Mesodermal cell (in vitro differentiated cells): ENCODE results near the gene LRMDA.

Source experiments
- H3K27ac ChIP-seq: 2 replicates; pipeline ENCODE4 v1.7.0; 2013; ENCODE audit warnings: mild to moderate bottlenecking, low read depth, low read length, moderate library complexity; ENCODE audit not compliant: severe bottlenecking
- H3K36me3 ChIP-seq: 2 replicates; pipeline ENCODE4 v1.7.1; 2013; ENCODE audit warnings: mild to moderate bottlenecking, low read length, moderate library complexity; ENCODE audit not compliant: control insufficient read depth, insufficient read depth
- H3K4me1 ChIP-seq: one replicate; pipeline ENCODE4 v1.7.1; 2013; ENCODE audit warnings: mild to moderate bottlenecking, low read length; ENCODE audit not compliant: insufficient read depth, control insufficient read depth, poor library complexity, severe bottlenecking
- H3K4me3 ChIP-seq: 2 replicates; pipeline ENCODE4 v1.7.0; 2013; ENCODE audit warnings: low read length, control low read depth, mild to moderate bottlenecking; ENCODE audit not compliant: insufficient read depth, poor library complexity, severe bottlenecking; ENCODE audit errors: extremely low read depth
- H3K9me3 ChIP-seq: 2 replicates; pipeline ENCODE4 v1.7.1; 2013; ENCODE audit warnings: mild to moderate bottlenecking, low read length, moderate library complexity; ENCODE audit not compliant: control insufficient read depth
- WGBS, 2 experiments: methylation state at CpG; one replicate each; pipeline ENCODE4 v1.1.5; 2013; ENCODE audit warnings: missing lambda C conversion rate in 2 of 2; ENCODE audit not compliant: insufficient coverage in 2 of 2; 5-methylcytosine and 5-hydroxymethylcytosine counted together

Gene LRMDA

DNA sequence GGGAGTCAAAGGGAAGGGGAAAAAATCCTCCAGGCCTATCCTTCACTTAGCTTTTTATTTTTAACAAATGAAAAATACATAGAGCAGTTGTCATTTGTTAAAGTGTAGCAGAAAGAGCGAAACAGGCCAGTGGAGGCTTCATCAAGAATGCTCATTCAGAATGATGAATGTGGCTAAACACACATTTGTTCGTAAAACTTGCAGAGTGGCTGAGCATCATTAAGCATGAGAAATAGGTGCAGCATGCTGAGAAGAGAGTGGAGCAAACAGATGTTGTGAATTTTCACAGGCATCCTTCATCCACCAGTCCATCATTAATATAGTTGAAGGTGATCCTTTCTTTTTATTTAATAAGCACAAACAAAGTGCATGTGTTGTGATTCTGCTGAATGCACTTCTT, 407.6 kb downstream of the LRMDA start:
- Histone ChIP-seq H3K4me1 (no peaks in the 10 kb centered on the region), H3K36me3 (no peaks in the 10 kb centered on the region), H3K9me3 (no peaks in the 10 kb centered on the region), H3K27ac (no peak overlapping the region), H3K4me3 (no peak overlapping the region)
- 100% methylated on average over 2 of the region's 2 CpGs for WGBS, 2 experiments

DNA sequence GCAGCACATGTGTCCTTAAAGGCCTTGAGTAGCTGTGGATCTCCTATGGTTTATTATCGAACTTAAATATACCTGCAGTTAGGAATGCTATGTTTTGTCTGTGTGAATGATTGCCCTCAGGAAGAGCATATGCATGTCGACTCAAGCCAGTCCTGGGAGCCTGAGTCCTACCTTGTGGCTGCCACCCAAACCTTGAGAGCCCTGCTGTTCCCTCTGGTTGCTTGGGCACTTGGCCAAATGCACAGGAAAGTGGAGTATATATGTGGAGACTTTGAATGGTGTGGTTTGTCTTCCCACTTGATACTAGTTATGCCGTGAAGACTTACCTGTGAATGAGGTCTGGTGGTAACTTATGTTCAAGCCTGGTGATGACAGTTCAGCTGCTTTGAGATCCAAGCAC, 409.8 kb downstream of the LRMDA start:
- no peaks in the 10 kb centered on the region for H3K4me1 ChIP-seq
- H3K36me3 ChIP-seq, result no peaks in the 10 kb centered on the region
- 85 to 95% methylated on average over 2 to 3 of the region's 3 CpGs for WGBS, 2 experiments
- H3K27ac ChIP-seq, result no peak overlapping the region
- H3K4me3 ChIP-seq, result no peak overlapping the region
- H3K9me3 ChIP-seq, result no peaks in the 10 kb centered on the region

DNA sequence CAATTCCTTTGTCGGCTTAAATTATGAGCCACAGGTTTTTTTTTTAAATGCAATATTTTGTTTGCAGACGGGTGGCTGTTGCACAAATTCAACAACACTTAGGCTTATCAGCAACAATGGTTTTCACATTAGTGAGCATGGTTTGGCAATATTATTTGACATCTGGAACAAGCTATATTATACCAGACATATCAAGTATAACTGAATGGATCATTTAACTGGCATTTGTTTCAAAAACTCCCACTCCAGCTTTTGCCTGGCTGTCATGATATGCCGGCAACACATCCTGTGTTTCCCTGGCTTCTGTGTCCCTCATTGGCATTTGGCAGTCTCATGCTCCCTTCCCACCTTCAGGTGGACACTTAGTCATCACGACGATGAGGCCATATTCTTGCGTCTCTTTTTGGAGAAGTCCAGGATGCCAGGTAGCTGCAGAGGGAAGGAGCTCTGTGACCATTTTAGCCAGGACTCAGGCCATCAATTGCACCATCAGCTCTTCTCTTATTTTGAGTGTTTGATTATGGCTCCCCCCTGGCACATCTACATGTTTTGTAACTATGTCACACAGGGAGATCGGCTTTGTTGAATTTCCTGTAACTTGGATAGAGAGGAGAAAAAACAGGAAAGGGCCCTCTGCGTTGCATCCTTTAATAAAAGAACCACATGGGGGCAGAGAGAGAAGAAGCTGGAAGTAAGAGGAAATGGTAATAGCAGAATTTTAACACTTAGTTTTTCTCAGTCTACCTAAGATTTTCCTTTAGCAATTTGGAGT, 413.9 kb downstream of the LRMDA start:
- no peak overlapping the region for H3K27ac ChIP-seq
- H3K9me3 ChIP-seq, result no peaks in the 10 kb centered on the region
- H3K4me3 ChIP-seq, result no peak overlapping the region
- no peaks in the 10 kb centered on the region for H3K36me3 ChIP-seq
- WGBS, 2 experiments, result 100% methylated on average over 1 of the region's 8 CpGs
- H3K4me1 ChIP-seq, result no peaks in the 10 kb centered on the region

DNA sequence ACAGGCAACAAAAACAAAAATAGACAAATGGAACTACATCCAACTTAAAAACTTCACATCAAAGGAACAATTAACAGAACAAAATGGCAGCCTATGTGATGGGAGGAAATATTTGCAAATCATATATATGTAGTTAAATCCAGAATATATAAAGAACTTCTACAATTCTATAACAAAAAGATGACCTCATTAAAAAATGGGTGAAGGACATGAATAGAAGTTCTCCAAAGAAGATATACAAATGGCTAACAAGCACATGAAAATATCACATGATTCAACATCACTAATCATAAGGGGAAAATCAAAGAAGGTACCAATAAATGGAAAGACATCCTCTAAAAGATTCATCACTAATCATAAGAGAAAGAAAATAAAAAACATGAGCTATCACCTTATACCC, 416.1 kb downstream of the LRMDA start:
- Histone ChIP-seq H3K4me1 (no peaks in the 10 kb centered on the region), H3K27ac (no peak overlapping the region), H3K9me3 (no peaks in the 10 kb centered on the region), H3K36me3 (no peaks in the 10 kb centered on the region), H3K4me3 (no peak overlapping the region)

DNA sequence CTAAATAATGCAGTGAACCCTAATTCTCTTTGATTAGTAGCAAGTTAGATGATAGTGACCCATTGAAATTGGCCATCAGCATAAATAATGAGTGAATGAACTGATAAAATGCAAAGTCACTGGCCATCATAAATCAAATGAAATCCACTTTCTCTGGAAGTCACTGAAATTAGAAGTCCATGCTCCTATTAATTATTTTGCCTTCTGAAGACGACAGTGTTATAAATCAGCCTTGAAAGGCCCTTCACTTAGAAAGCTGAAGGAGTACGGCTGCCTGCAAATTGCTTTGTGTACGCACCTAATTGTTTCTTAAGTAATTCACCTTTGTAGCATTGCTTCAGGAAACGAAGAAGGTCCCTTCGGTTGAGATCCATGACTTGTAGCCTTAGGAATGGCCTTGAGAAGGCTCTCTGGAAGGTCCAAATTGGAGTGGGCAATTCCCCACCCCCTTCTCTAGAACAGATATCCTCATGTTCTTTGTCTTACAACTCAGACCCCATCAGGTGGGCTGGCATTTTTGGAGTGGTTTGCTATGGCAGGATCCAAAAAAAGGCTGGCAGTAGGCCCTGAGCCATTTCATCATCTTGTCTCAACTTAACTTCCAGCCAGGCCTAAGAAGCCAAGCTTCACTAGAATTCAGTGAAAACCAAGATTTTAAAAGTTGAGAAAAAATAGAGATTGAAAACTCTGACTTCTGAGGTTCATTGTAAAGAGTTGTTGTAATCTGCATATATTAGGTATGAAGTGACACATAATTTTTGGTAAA, 420.3 kb downstream of the LRMDA start:
- H3K9me3 ChIP-seq, result no peaks in the 10 kb centered on the region

DNA sequence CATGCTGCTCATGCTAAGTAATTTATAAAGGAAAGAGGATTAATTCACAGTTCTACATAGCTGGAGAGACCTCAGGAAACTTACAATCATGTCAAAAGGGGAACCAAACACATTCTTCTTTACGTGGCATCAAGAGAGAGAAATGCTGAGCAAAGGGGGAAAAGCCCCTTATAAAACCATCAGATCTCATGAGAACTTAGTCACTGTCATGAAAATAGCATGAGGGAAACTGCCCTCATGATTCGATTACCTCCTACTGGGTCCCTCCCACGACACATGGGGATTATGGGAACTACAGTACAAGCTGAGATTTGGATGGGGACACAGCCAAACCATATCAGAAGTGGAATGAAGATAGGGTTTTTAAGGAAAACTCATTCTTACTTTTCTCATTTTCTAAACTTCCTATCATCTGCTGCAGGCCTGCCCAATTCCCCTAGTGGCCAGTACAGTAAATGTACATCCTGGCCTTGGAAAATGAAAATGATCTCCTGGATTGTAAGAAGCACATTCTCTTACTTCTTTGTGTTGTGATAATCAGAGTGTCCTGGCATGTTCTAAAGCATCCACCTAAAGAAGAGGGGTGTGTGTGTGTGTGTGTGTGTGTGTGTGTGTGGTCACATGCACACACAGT, 421.5 kb downstream of the LRMDA start:
- Histone ChIP-seq H3K36me3 (no peaks in the 10 kb centered on the region), H3K27ac (no peak overlapping the region)
- 80% methylated on average over 1 of the region's 3 CpGs; no CpG with 5 or more reads in 1 of the 2 experiments for WGBS, 2 experiments

More for the DNA sequence above, 420.3 kb downstream of the LRMDA start:
- Histone ChIP-seq H3K4me3 (no peak overlapping the region), H3K36me3 (no peaks in the 10 kb centered on the region), H3K27ac (no peak overlapping the region), H3K4me1 (no peaks in the 10 kb centered on the region)
- 85 to 98% methylated on average over 4 of the region's 5 CpGs for WGBS, 2 experiments

DNA sequence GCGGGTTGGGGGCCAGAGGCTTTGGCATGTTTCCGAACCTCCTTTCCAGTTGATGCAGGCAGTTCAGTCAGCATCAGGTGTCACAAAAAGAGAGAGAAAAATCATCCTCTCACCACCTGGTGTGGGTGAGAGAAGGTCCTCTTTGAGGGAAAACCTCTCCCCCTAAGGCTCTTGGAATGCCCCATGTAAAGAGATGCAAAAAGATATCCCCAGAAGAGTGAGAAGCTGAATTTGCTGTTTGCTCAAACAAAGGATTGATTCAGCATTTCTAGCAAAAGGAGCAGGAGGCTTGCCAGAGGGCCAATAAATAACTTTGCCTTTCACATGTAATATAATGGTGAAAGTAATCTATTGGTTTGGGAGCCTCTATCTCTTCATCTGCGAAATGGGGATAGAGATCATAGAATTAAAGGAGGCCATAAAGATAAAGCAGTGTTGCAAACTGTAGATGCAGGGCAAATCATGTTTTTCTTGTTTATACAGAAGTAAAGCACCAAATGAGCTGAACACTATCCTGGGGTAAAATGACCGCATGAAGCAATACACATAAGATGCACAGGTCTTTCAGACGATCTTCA, 425.9 kb downstream of the LRMDA start:
- Histone ChIP-seq H3K9me3 (no peaks in the 10 kb centered on the region), H3K4me3 (no peak overlapping the region), H3K4me1 (no peaks in the 10 kb centered on the region), H3K27ac (no peak overlapping the region), H3K36me3 (no peaks in the 10 kb centered on the region)
- 35 to 56% methylated on average over 3 of the region's 5 CpGs for WGBS, 2 experiments

More for the DNA sequence above, 421.5 kb downstream of the LRMDA start:
- no peaks in the 10 kb centered on the region for H3K9me3 ChIP-seq
- no peak overlapping the region for H3K4me3 ChIP-seq
- no peaks in the 10 kb centered on the region for H3K4me1 ChIP-seq

DNA sequence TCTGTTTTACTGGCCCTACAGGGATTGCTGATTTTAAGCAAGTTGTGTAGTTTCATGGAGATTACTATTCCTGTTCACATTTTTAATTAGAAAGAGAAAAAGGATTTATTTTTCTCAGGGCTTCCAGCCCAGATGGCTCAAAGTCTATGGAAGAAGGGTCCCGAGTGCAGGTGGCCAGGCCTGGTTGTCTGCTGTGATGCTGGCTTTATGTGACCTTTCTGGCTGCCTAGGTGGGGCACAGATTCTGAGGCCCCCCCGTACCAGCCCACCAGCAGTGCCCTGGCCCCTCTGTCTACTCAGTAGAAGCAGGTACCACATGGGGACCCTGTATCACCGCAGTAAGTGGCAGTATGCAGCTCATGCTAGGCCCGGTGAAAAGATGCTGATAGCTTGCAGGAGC, 426.5 kb downstream of the LRMDA start:
- H3K9me3 ChIP-seq, result no peaks in the 10 kb centered on the region

DNA sequence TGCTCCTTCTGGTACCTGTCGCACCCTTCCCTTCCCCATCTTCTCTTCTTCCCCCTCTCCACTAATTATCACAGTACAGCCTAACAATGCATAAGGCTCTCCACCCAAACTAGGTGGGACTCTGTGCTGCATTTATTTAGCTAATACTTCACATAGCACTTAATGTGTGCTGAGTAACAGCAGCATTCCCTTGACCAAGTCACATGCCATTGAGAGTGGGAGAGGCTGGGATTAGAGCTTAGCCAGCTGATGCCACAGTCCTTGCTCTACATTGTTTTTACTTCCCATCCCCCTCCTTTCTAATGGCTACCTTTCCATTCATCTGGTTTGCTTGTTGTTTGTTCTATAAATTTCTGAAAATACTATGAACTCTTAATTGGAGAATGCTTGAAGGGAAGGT, 426.9 kb downstream of the LRMDA start:
- no peaks in the 10 kb centered on the region for H3K4me1 ChIP-seq
- WGBS, 2 experiments, result 80 to 100% methylated on average over 1 of the region's 1 CpG
- no peaks in the 10 kb centered on the region for H3K36me3 ChIP-seq
- no peak overlapping the region for H3K27ac ChIP-seq
- no peaks in the 10 kb centered on the region for H3K9me3 ChIP-seq
- no peak overlapping the region for H3K4me3 ChIP-seq

More for the DNA sequence above, 426.5 kb downstream of the LRMDA start:
- Histone ChIP-seq H3K36me3 (no peaks in the 10 kb centered on the region), H3K4me1 (no peaks in the 10 kb centered on the region), H3K4me3 (no peak overlapping the region), H3K27ac (no peak overlapping the region)
- 79 to 88% methylated on average over 3 to 4 of the region's 4 CpGs for WGBS, 2 experiments

DNA sequence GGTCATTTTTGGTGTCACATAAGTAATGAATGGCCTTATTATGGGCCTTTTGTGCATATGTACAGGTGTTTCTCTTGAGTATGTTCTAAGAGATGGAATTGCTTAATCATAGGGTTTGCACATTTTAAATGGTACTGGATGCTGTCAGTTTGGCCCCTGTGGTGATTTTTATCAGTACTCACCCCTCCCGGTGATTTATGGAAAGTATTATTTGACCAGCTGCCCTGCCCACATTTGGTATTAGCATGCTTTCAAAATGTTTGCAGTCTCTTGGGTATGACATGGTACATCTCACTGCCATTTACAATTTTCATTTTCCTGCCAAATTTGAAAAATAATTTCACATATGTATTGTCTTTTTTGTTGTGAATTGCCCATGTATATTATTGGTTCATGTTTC, 427.7 kb downstream of the LRMDA start:
- H3K4me1 ChIP-seq, result no peaks in the 10 kb centered on the region
- 100% methylated on average over 1 of the region's 1 CpG; no CpG with 5 or more reads in 1 of the 2 experiments for WGBS, 2 experiments
- no peaks in the 10 kb centered on the region for H3K9me3 ChIP-seq
- H3K4me3 ChIP-seq, result no peak overlapping the region
- H3K36me3 ChIP-seq, result no peaks in the 10 kb centered on the region
- H3K27ac ChIP-seq, result no peak overlapping the region
